ENCODE results near the gene PPM1M.
A peak's percentile ranks its signal among the peaks of the same experiment; 100 is the strongest.

The PPM1M gene

DNA sequence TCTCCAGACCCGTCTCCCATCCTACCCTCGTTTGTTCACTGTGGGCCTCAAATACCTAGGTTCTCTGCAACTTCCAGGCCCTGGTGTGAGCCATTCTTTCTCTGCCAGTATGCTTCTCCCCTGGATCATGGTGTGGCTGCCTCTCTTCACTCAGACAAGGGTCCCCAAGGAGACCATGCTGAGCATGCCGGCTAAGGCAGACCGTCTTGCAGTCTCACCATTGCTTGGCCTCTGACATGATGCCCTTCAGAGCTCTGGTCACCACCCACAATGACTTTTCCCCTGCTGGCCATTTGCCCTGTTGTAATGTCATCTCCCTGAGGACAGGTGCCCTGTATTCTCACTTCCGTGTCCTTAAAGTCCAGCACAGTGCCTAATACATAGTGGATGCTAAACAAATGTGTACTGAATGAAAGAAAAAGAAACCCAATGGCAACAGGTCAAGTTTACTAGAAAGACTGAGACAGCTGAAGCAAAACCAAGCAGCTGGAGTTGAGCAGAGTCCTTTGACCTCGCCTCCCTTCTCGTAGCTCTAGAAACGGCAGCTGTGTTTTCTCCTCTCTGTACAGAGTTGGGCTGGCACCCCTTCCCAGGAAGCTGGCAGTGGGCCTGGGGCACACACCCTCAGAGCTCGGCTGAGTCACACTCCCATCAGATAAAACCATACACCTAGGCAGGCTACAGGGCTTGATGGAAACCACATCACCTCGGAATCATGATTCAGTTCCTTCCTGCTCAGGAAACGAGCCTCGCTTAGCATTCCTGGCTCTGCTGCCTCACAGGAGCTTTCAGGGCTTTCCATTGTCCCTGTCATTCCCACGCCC is 28.8 kb upstream of the PPM1M start:
- DNase-seq (ENCODE audit: low read depth), result peak; percentile 63

DNA sequence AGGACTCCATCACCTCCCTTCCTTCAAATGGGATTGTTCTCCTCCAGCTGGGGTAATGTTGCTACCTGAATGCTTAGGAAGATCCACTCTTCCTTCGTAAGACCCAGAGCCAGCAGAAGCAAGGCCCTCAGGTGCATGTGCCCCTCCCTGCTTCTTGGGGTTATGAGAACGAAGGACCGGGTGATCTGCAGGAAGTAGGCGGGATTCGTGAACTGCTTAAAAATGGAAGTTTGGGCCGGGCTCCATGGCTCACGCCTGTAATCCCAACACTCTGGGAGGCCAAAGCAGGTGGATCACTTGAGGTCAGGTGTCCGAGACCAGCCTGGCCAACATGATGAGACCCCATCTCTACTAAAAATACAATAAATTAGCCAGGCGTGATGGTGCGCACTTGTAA is 28.2 kb upstream of the PPM1M start:
- DNase-seq (ENCODE audit: low read depth), result no peak

DNA sequence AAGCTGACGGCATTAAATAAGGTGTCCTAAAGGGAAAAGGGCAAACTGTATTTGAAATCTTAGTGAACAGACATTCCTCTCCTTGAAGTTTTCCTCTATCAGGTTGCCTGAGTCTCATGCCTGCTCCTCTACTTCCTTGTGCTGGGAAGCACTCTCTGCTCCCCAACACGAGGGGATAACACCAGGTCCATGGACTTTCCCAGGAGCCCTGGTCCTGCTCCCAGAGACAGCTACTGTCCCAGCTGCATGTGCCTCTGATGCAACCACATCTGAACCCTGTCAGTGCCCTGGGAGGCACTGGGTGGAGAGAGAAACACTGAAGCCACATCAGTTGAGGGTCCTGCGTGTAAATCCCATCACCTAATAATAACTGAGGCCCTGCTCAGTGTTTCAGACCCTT is 27.5 kb upstream of the PPM1M start:
- DNase-seq (ENCODE audit: low read depth), result no peak

DNA sequence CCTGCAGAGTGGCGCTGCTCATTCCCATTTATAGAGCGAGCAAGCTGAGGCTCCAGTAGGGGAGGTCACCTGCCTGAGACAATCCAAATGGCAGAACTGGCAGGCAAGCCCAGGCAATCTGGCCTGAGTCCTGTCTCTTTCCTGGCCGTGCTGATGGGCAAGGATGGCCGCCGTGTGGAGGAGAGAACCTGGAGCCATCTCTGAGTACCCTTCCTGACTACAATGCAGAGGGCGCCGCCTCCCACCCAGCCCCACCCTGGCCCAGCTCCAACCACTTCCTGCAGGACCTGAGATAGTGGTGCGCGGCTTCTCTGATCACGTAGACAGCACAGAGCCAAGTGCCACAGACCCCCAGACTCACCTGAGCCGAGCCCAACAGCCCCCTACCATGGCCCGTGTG is 27.1 kb upstream of the PPM1M start:
- no peak for DNase-seq (ENCODE audit: low read depth)

DNA sequence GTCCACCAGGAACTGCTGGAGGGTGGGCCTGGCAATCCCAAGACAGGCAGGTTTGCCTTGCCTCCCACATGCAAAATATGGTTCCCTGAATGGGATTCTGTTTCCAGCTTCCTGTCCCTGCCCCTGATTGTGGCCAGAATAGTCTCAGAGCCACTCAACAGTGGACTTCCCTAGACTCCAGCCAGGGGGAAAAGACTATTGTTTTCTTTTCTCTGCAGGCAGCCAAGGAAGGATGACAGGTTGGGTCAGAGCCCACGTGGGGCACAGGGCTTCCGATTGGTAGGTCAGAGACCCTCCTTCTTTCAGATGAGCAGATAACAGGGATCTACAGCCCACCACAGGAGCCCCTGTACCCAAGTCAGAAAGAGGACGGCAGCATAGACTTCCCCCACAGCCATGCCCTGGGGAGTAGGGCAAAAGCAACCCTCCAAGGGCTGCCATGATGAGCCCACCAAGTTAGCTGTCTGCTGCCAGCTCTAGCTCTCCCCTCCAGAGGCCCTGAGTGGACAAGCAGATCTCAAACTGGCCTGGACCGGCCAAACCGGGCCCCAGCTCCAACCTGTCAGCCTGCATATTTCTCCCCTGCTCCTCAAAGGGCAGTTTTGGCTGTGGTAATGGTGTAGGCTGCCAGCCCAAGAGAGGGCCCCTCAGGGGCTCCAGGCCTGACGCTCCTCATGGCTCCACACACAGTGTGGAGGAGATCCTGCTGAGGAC is 26.5 kb upstream of the PPM1M start:
- DNase-seq (ENCODE audit: low read depth), result no peak

DNA sequence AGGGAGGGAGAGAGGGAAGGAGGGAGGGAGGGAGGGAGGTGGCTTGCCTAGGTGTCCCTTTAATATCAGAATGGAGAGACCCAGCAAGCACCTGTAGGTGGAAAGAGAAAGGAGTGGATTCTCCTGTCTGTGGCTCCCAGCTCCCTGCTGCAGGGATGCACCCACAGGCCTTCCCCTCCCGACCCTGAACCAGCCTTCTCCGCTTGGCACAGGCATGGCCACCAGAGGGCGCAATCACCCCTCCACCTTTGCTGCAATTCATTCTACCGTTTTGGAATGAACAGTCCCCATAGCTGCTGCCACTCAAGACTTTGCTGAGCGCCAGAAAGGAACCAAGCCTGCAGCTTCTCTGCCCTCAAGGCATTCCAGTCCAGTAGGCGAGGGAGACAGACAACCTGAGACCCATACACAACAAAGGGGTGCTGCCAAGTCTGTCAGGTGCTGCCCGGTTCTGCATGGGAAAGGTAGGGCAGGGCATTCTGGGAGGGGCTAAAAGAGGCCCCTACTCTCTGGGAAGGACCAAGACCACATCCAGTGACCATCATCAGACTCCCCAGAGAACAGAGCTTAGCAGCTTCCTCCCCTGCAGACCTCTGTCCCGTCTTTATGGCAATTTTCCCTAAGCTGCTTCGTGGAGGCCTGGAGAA is 25.1 kb upstream of the PPM1M start:
- DNase-seq (ENCODE audit: low read depth), result peak; percentile 49

DNA sequence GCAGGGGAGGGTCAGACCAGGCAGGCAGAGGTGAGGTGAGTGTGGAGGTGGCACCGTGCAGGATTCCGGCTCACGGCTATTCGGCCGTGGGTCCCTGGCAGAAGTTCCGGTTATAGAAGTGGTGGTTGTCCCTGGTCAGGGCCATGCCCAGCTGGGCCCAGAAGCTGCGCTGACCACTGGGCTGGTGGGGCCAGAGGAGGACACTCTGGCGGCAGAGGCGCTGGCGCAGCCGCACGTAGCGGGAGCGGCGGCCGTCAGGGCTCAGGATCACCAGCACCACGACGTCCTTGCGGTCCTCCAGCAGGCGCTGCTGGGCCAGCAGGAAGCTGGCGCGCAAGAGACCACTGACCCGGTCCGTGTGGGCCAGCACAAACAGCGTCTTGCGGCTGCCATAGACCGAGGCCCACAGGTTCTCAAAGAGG is 24.4 kb upstream of the PPM1M start:
- no peak for DNase-seq (ENCODE audit: low read depth)

DNA sequence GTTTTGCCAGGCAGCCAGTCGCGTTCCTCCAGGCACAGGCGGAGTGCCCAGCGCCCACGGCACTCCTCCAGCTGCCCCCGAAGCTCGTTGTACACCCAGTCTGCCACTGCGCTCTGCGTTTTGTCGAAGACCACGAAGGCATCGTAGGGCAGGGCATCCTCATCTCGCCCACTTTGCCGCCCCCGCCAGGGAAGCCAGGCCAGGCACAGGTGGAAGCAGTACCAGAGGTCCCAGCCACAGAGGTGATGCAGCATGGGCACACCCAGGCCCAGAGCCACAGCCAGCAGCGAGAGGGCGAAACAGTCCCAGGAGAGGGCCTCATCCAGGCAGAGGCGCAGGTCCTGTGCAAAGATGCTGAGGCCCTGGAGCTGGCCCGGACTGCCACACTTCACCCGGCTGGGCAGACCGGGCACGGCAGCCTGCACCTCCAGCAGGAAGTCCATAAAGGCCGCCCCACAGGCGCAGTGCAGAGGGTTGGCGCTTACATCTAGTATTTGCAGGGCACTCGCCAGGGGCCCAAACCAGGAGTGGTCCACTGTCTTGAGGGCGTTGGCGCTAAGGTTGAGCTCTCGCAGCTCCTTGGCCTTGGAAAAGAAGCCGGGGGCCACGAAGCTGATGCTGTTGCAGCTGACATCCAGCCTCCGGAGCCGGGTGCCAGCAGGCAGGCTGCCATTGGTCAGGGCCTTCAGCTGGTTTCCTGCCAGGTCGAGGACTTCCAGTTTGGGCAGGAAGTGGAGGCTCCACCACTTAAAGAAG is 23.8 kb upstream of the PPM1M start:
- DNase-seq (ENCODE audit: low read depth), result no peak

DNA sequence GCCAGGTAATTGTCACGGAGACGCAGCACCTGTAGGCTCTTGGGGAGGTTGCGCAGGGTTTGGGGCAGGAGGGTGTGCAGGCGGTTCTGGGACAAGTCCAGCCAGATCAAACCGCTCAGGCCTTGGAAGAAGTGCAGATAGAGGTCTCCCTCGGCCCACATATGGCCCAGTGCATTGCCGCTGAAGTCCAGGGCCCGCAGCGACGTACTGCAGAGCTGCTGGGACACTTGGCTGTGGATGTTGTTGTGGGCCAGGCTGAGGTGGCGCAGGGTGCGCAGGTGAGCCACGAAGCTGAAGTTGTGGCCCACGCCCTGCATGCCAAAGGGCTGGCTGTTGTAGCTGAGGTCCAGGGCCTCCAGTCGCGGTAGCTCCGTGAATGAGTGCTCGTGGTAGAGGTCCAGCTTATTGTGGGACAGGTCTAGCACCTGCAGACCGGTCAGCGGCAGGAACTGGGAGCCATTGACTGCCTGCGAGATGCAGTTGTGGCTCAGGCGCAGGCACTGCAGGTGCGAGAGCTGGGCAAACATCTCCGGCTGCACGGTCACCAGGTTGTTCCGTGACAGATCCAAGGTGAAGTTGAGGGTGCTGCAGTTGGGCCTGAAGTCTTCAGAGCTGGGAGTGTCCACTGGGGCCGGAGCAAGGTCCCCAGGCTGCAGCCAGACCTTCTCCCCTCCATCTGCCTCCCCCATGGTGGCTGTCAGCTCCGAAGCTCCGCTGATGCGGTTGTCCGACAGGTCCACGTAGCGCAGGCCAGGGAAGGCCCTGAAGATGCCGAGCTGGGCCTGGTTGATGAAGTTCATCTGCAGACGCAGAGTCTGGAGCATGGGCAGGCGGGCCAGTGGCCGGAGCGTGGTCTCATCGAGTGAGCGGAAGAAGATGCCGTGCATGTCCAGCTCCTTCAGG is 23.0 kb upstream of the PPM1M start:
- no peak for DNase-seq (ENCODE audit: low read depth)

DNA sequence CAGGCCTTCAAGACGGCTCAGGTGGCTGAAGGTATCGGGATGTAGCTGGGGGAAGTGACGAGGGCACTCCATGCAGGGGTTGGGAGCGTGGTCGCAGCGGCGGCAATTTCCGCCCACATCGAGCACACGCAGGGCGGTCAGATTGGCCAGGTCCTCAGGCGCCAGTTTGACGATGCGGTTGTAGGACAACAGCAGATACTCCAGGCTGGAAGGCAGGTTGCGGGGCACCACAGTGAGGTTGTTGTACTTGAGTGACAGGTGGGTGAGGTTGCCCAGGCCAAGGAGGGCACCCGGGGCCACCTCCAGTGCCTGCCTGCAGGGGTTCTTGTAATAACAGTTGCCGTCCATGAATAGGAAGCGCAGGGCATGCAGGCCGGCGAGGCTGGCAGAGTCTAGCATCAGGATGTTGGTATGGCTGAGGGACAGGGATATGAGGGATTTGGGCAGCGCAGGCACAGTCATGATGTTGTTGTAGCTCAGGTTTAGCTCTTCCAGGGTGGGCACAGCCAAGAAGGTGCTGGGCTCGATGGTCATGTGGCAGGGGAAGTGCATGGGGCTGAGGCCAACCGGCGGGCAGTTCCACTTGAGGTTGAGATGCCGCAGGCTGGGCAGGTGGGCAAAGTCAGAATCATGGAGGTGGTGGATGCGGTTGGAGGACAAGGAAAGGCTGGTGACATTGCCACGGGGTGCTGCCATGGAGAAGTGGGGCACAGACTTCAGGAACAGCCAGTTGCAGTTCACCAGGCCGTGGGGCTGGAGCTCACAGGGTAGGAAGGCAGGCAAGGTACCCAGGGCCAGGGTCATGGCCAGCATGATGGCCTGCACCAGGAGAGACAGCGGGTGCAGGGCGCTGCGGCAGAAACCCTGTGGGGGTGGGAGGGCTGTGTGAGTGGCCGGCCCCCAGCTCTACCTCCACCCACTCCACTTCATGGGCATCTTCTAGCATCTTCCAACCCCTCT is 21.8 kb upstream of the PPM1M start:
- no peak for DNase-seq (ENCODE audit: low read depth)

DNA sequence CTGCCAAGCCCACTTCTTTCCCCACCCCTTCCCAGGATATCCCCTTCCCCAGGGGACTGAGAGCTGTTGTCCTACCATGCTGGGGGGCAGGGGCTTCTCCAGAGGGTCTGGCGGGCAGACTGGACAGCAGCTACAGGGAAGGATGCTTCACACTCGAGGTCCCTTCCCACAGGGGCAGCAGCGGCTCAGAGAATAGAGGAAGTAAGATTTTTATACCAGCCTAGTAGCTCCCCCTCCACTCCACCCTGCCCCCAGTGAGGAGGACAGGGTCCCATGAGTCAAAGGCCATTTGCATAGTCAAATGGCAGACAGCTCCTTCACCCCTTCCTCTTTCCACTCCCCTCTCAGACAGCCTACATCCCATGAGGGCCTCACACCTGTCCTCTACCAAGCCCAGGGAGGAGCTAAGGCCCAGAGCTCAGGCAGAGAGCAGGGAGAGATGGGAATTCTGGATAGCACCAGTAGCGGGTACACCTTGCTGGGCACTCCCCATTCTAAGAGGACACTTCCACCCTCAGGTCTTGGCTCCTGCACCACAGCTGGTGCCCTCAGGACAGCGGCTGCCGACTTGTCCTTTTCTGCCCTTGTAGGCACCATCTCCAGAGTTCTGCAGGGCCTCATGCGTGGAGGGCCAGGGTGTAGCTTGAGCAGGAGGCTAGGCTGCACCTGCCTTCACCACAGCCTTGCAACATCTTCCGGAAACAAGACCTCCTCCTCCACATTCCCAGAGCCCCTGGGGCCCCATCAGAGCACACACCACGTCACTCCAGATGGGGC is 19.9 kb upstream of the PPM1M start, which contains the start of gene TLR9:
Gene TLR9 (minus strand): TSS at position 194 of the 777 bp plus-strand sequence. CDS start 116 bp downstream, at position 78.
- no peak for DNase-seq (ENCODE audit: low read depth)

DNA sequence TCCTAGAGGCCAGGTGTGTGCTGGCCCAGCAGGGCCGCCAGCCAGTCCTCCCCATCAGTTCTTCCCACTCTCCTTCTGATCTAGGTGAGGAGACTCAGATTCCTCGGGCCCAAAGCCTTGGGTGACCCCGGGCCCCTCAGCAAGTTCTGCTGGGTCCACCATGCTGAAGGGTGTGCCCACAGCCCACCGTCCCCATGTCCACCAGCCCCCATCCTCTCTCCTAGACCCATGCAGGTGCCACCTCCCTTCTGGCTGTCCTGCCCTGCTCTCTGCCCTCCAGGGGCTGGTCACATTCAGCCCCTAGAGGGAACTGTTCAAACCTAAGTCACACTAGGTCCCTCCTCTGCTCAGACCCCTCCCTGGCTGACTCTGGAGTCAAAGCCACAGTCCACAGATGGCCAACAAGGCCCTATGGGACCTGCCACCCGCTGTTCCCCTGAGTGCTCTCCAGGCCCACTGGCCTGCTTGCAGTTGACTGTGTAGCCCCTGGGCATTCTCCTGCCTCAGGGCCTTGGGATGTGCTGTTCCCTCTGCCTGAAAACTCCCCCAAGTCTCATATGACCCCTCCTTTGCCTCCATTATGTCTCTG is 19.2 kb upstream of the PPM1M start:
- no peak for DNase-seq (ENCODE audit: low read depth)

DNA sequence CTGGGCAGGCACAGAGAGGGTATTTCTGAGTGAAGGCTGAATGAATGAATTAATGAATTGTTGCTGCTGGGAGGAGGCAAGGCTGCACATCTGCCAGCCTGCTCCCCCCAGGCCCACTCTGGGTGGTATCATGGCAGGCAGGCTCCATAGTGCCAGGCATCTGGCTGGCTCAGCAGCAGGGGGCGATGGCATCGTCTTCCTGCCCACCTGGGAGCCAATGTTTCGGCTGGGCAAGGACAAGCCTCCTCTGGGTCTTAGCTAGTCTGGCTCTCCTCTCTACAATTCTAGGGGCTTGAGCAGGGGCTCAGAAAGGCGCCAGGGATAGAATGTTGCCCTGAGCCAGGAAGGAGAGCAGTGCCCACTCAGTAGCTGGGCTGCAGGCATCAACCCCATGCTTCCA is 18.4 kb upstream of the PPM1M start:
- no peak for DNase-seq (ENCODE audit: low read depth)

DNA sequence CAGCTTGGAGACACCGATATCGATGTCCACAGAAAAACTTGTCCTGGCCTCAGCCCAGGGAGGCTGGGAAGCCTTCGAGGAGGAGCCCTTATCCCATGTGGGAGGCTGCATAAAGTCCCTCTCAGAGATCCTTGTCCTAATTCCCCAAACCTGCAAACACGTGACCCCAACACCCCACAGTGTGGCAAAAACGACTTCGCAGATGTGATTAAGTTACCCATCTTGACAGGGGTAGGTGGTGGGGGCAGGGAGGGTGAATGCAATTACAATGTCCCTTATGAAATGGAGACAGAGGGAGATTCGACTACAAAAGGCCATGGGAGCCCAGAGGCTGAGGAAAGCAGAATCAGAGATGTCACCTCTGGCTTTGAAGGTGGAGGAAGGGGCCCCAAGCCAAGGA is 17.8 kb upstream of the PPM1M start:
- no peak for DNase-seq (ENCODE audit: low read depth)

DNA sequence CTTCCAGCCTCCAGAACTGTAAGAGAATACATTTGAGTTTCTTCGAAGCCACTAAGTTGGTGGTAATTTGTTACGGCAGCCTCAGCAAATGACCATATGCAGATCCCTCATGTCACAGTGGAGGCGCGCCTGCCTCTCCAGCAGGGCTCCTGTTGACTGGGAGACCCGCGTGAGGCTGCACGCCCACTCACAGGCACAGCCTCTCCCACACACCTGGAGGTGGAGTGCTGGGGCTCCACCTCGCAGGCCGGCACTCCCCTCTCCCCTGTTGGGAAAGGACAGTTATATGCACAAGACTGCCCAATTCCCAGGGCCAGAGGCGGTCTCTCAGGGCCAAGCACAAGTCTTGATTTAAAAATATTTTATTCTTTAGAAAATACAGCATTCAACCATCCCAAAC is 17.3 kb upstream of the PPM1M start:
- DNase-seq (ENCODE audit: low read depth), result no peak

DNA sequence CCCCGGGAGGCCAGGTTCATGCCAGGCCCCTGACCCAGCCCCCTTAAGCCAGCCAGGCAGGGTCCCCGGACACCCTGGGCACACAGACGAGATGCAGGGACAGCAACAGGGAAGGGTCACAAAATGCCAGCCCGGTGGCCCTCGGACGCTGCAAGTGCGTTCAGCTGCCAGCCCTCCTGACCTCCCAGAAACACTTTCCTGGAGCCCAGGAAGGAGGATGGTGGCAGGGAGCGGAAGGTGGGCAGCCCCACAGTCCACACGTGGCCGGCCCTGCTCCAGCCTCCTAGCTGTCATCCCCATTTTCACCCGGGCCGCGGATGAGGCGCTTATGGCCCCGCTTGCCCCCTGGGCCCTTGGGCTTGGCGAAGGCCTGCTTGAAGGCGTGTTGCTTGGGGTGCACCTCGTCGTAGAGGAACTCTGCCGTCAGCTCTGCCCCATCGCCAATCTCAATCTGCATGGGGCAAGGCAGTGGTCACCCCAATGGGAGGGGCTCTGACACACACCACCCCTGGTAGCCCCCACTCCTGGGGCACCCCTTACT is 16.7 kb upstream of the PPM1M start:
- no peak for DNase-seq (ENCODE audit: low read depth)

DNA sequence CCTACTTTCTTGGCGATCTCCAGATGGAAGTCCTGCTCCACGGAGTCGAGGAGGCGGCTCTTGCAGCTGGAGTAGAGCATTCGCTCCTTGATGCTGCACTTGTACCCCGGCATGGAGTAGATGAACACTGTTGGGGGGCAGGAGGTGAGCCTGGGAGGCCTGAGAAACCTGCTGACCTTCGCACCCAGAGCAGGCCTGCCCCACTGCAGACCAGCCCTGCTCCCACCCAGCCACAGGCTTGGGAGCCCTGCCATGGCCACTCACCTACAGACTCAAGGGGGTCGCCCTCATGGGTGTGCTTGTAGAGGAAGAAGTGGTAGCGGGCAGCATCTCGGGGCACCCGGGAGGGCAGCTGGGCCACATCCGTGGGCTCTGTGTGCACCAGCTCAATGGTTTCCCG is 15.9 kb upstream of the PPM1M start:
- no peak for DNase-seq (ENCODE audit: low read depth)

DNA sequence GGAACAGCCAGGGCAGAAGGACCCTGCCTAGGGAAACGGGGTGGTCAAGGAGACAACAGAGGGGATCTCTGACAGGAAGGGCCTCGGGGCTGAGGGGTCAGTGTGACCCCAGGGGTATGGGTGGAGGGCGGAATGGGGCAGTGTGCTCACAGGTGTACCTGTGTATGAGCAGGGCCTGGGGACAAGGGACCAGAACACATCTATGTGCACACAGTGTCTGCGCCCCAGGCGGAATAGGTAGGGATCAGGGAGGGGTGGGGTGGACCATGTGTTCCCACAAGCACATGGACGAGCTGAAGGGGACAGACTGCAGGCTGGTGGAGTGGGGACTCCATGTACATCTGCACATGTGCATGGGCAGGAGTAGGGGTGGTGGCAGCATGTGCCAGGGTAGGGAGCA is 15.1 kb upstream of the PPM1M start:
- no peak for DNase-seq (ENCODE audit: low read depth)

Data from fibroblast of the conjunctiva (primary cell).